Peyer's patch (tissue), 4 donors: ENCODE results near the gene BRAF. TPM values are rescaled to one million over a fixed set of nuclear protein-coding genes. Genes with fewer than 3 reads are reported as not detected.
"Not testable (repeated sequence)": the region's sequence is repeated elsewhere in the genome, so short reads cannot be mapped to it uniquely, and the experiment has no call there.

Experiments
- DNase-seq, 3 donors: peaks; one replicate each; pipeline ENCODE4 v3.0.0-alpha.2; 2017 to 2019
- H3K27ac ChIP-seq, 4 donors: fragments of 200-600 bp; sonication (generic); one replicate each; pipeline ENCODE4 v1.5.1; 2016 to 2019
- H3K27me3 ChIP-seq, 2 donors: fragments of 200-600 bp; sonication (generic); one replicate each; pipeline ENCODE4 v1.5.1; 2019
- H3K36me3 ChIP-seq, 3 donors: fragments of 200-600 bp; sonication (generic); one replicate each; pipeline ENCODE4 v1.5.1; 2016 to 2019
- H3K4me1 ChIP-seq, 4 donors: fragments of 200-600 bp; sonication (generic); one replicate each; pipeline ENCODE4 v1.5.1; 2016 to 2019
- H3K4me3 ChIP-seq, 4 donors: fragments of 200-600 bp; sonication (generic); 1 replicate in 3 of 4; 2 replicates in 1 of 4; pipeline ENCODE4 v1.5.1; 2016 to 2019; ENCODE audit warnings: mild to moderate bottlenecking in 1 of 4
- H3K9me3 ChIP-seq, 4 donors: fragments of 200-600 bp; sonication (generic); one replicate each; pipeline ENCODE4 v1.5.1; 2016 to 2019; ENCODE audit warnings: mild to moderate bottlenecking in 1 of 4
- POLR2A ChIP-seq, 2 donors: fragments of 450-650 bp; IDR thresholded peaks; one replicate each; pipeline ENCODE4 v1.5.1; 2017; ENCODE audit warnings: antibody characterized with exemption in 2 of 2, mild to moderate bottlenecking in 2 of 2, moderate library complexity in 2 of 2
- total RNA-seq, 4 donors: library from RNA; depleted of rRNA; stranded (reverse); fragments of >200 nt; gene quantifications; one replicate each; pipeline ENCODE4 v1.1.0, GENCODE V29; 2016
- TF ChIP-seq, protein P1 (sequence below), 6 experiments: fragments of 450-650 bp in 4 of 6; fragments of 200-600 bp in 2 of 6; sonication (generic) in 1 of 6; IDR thresholded peaks; one replicate each; pipeline ENCODE4 v1.5.1; 2017 to 2019; ENCODE audit warnings: antibody characterized with exemption in 6 of 6, mild to moderate bottlenecking in 3 of 6, moderate library complexity in 1 of 6

BRAF gene
- total RNA-seq, 4 donors from 2014 or later: 26.3 to 97.4 (median 47.6) TPM

DNA sequence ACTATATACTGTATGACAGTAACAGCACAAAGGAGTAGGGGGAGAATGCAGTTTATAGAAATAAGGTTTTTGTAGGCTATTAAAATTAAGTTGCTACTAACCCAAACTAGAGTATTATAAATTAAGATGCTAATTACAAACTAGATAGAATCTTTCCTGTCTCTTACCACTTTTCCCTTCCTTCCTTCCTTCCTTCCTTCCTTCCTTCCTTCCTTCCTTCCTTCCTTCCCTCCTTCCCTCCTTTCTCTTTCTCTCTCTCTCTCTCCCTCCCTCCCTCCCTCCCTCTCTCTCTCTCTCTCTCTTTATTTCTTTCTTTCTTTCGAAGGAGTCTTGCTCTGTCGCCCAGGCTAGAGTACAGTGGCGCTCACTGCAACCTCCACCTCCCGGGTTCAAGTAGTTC, 36.4 kb upstream of the BRAF start:
- Histone ChIP-seq H3K27ac (no peak overlapping the region), H3K27me3 (no peaks in the 10 kb centered on the region), H3K36me3 (no peaks in the 10 kb centered on the region), H3K4me3 (no peak overlapping the region), H3K4me1 (no peaks in the 10 kb centered on the region), H3K9me3 (no peaks in the 10 kb centered on the region)
- no peak for DNase-seq
- TF ChIP-seq, protein P1, sequence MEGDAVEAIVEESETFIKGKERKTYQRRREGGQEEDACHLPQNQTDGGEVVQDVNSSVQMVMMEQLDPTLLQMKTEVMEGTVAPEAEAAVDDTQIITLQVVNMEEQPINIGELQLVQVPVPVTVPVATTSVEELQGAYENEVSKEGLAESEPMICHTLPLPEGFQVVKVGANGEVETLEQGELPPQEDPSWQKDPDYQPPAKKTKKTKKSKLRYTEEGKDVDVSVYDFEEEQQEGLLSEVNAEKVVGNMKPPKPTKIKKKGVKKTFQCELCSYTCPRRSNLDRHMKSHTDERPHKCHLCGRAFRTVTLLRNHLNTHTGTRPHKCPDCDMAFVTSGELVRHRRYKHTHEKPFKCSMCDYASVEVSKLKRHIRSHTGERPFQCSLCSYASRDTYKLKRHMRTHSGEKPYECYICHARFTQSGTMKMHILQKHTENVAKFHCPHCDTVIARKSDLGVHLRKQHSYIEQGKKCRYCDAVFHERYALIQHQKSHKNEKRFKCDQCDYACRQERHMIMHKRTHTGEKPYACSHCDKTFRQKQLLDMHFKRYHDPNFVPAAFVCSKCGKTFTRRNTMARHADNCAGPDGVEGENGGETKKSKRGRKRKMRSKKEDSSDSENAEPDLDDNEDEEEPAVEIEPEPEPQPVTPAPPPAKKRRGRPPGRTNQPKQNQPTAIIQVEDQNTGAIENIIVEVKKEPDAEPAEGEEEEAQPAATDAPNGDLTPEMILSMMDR (IDR thresholded peaks at IDR 0.05): no peak
- TF ChIP-seq POLR2A (IDR thresholded peaks at IDR 0.05): no peak

DNA sequence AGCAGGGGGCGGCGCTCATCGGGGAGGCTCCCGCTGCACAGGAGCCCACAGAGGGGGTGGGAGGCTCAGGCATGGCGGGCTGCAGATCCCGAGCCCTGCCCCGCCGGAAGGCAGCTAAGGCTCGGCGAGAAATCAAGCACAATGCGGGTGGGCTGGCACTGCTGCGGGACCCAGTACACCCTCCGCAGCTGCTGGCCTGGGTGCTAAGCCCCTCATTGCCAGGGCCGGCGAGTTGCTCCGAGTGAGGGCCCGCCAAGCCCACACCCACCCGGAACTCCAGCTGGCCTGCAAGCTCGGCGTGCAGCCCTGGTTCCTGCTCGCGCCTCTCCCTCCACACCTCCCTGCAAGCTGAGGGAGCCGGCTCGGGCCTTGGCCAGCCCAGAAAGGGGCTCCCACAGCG, 32.3 kb upstream of the BRAF start:
- not testable (repeated sequence) for H3K36me3 ChIP-seq, H3K9me3 ChIP-seq, H3K27ac ChIP-seq, H3K4me1 ChIP-seq, DNase-seq, H3K27me3 ChIP-seq, H3K4me3 ChIP-seq

DNA sequence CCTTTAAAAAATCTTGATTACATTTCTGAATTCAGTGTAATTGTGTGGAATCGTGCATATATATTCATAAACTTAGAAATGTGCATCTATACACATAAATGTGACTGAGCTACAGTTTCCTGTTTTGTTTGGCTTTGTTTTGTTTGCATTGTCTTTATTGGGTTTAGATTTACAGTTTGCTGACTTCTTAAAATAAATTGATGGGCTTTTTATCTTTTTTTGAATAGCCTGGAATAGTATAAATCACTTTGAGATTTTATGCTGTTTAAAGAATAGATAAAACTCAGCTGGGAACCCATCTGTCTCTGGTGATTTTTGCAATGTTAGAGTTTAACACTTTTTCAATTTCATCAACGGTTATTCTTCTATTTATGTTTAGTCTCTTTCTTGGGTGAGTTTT, 21.2 kb upstream of the BRAF start:
- Histone ChIP-seq H3K27me3 (no peaks in the 10 kb centered on the region), H3K4me3 (no peak overlapping the region), H3K36me3 (no peaks in the 10 kb centered on the region), H3K27ac (no peak overlapping the region), H3K9me3 (no peaks in the 10 kb centered on the region), H3K4me1 (no peaks in the 10 kb centered on the region)
- no peak for TF ChIP-seq POLR2A (IDR thresholded peaks at IDR 0.05)
- TF ChIP-seq, protein P1 (IDR thresholded peaks at IDR 0.05): no peak
- no peak for DNase-seq

DNA sequence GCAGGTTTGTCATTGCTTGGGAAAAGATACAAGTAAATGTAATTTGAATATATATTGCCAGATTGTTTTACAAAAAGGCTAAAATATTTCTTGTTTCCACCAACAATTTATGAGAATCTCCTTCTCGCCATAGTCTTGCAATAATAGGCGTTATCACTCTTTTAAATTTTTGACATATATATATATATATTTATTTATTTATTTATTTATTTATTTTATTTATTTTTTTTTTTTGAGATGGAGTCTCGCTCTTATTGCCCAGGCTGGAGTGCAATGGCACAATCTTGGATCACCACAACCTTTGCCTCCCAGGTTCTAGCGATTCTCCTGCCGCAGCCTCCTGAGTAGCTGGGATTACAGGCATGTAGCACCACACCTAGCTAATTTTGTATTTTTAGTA, 17.5 kb upstream of the BRAF start:
- H3K27me3 ChIP-seq, H3K4me3 ChIP-seq, H3K27ac ChIP-seq, DNase-seq, H3K9me3 ChIP-seq, H3K36me3 ChIP-seq, H3K4me1 ChIP-seq: not testable (repeated sequence)

DNA sequence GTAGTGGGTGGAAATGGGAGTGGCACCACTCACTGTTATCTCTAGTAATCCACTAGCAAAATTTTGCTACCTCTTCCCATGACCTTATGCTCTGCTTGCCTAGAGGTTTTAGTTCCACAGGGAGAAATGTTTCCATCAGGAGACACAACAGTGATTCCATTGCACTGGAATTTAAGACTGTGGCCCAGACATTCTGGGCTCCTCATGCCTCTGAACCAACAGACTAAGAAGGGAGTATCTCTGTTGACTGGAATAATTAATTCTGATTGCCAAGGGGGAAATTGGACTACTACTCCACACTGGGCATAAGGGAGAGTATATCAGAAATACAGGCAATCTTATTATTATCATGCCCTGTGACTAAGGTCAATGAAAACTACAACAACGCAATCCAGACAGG, 16.2 kb upstream of the BRAF start:
- H3K27ac ChIP-seq: no peak overlapping the region
- H3K9me3 ChIP-seq: no peaks in the 10 kb centered on the region
- no peaks in the 10 kb centered on the region for H3K36me3 ChIP-seq
- H3K27me3 ChIP-seq: no peaks in the 10 kb centered on the region
- no peak for DNase-seq
- H3K4me1 ChIP-seq: no peaks in the 10 kb centered on the region
- no peak for TF ChIP-seq POLR2A (IDR thresholded peaks at IDR 0.05)
- TF ChIP-seq, protein P1 (IDR thresholded peaks at IDR 0.05): no peak
- no peak overlapping the region for H3K4me3 ChIP-seq

DNA sequence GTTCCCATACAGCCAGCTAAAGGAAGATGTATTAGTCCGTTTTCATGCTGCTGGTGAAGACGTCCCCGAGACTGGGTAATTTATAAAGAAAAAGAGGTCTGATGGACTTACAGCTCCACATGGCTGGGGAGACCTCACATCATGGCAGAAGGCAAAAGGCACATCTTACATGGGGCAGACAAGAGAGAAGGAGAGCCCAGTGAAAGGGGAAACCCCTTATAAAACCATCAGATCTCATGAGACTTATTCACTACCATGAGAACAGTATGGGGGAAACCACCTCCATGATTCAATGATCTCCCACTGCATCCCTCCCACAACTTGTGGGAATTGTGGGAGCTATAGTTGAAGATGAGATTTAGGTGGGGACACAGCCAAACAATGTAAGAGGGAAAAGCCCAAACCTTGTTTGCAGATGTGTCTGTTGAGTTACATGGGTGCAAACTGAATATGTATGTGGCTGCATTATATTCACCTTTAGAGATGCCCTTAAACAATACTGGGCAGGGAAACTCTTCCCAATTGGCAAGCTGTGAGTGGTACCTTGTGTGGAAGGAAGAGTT, 13.1 kb upstream of the BRAF start:
- Histone ChIP-seq H3K9me3 (no peaks in the 10 kb centered on the region), H3K4me1 (no peaks in the 10 kb centered on the region), H3K4me3 (no peak overlapping the region), H3K36me3 (no peaks in the 10 kb centered on the region), H3K27ac (no peak overlapping the region), H3K27me3 (no peaks in the 10 kb centered on the region)
- DNase-seq: no peak
- TF ChIP-seq POLR2A (IDR thresholded peaks at IDR 0.05): no peak
- TF ChIP-seq, protein P1 (IDR thresholded peaks at IDR 0.05): no peak
